Prostate gland (tissue), 2 donors: Measurements from ENCODE around the gene PRKAR1B. TPM values are rescaled to one million over a fixed set of nuclear protein-coding genes. Genes with fewer than 3 reads are reported as not detected.

Source experiments
- DNase-seq: peaks from one replicate; pipeline ENCODE4 v3.0.0-alpha.2; 2019; ENCODE audit warnings: low spot score
- H3K27ac ChIP-seq, 2 donors: fragments of 200-600 bp; sonication (generic); 2 replicates each; pipeline ENCODE4 v1.5.1; 2017 to 2019
- H3K27me3 ChIP-seq: fragments of 200-600 bp; sonication (generic); replicated peaks from 2 replicates; pipeline ENCODE4 v1.5.1; 2019; ENCODE audit not compliant: insufficient read depth
- H3K36me3 ChIP-seq, 2 donors: fragments of 200-600 bp; sonication (generic); 1 replicate in 1 of 2; 2 replicates in 1 of 2; pipeline versions ENCODE4 v1.5.1 to v1.8.1; 2017 to 2019
- H3K4me1 ChIP-seq: fragments of 200-600 bp; sonication (generic); replicated peaks from 2 replicates; pipeline ENCODE4 v1.5.1; 2019
- H3K4me3 ChIP-seq, 2 donors: fragments of 200-600 bp; sonication (generic); 2 replicates each; pipeline ENCODE4 v1.5.1; 2017 to 2019
- H3K9me3 ChIP-seq: fragments of 200-600 bp; sonication (generic); 2 replicates; pipeline ENCODE4 v1.5.1; 2017
- POLR2A ChIP-seq: fragments of 450-650 bp; IDR thresholded peaks from one replicate; pipeline ENCODE4 v1.6.1; 2016; ENCODE audit warnings: antibody characterized with exemption, mild to moderate bottlenecking
- POLR2AphosphoS5 ChIP-seq: sonication (generic); formaldehyde crosslinking; IDR thresholded peaks from one replicate; pipeline ENCODE4 v1.6.1; 2017; ENCODE audit warnings: antibody characterized with exemption
- WGBS: methylation state at CpG from one replicate; pipeline ENCODE4 v1.1.5; 2018; 5-methylcytosine and 5-hydroxymethylcytosine counted together
- intact Hi-C: fragments of 100-400 bp; cut with DNase I; formaldehyde crosslinking; loops from one replicate; pipeline ENCODE4 v1.14.2; 2022
- total RNA-seq, 2 donors: library from RNA; depleted of rRNA; stranded (reverse); fragments of >200 nt; gene quantifications; one replicate each; pipeline ENCODE4 v1.1.0, GENCODE V29; 2016
- TF ChIP-seq, protein P1 (sequence below), 4 experiments: fragments of 200-600 bp in 2 of 4; fragments of 450-650 bp in 2 of 4; sonication (generic) in 2 of 4; IDR thresholded peaks; 1 replicate in 3 of 4; 2 replicates in 1 of 4; pipeline ENCODE4 v1.5.1; 2016 to 2019; ENCODE audit warnings: antibody characterized with exemption in 4 of 4, mild to moderate bottlenecking in 2 of 4, moderate library complexity in 2 of 4

PRKAR1B gene
- total RNA-seq, 2 donors from 2014 or later = 20.2 to 44.8 TPM

DNA sequence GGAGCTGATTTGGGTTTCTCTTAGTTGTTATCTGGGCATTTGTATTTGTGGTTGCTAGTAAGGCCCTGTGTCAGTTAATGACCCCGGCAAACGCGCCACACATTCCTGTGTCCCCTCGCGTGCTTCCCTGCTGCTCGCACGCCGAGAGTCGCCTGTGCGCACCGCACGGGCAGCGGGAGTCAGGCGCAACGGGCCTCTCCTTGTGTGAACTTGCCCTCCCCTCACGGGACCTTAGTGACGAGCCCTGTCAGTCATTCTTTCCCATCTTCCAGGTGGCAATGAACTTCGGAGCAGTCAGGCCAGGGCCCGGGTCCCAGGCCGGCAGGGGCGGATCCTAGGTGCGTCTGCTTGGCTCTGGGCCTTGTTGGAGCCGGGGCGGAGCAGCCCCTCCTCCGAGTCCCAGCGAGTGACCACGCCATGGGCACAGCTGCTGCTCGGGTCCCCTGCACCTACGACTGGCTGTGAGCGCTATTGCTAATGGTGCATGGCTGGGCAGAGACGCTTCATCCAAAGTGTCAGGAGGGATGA is 12.4 kb upstream of the PRKAR1B start:
- TF ChIP-seq, protein P1, sequence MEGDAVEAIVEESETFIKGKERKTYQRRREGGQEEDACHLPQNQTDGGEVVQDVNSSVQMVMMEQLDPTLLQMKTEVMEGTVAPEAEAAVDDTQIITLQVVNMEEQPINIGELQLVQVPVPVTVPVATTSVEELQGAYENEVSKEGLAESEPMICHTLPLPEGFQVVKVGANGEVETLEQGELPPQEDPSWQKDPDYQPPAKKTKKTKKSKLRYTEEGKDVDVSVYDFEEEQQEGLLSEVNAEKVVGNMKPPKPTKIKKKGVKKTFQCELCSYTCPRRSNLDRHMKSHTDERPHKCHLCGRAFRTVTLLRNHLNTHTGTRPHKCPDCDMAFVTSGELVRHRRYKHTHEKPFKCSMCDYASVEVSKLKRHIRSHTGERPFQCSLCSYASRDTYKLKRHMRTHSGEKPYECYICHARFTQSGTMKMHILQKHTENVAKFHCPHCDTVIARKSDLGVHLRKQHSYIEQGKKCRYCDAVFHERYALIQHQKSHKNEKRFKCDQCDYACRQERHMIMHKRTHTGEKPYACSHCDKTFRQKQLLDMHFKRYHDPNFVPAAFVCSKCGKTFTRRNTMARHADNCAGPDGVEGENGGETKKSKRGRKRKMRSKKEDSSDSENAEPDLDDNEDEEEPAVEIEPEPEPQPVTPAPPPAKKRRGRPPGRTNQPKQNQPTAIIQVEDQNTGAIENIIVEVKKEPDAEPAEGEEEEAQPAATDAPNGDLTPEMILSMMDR (IDR thresholded peaks at IDR 0.05) = no peak
- no peak for TF ChIP-seq POLR2AphosphoS5
- no peak for TF ChIP-seq POLR2A
- Histone ChIP-seq H3K4me1 (no peaks in the 10 kb centered on the region), H3K9me3 (no peaks in the 10 kb centered on the region), H3K27me3 (no peaks in the 10 kb centered on the region), H3K27ac (no peak overlapping the region), H3K4me3 (no peak overlapping the region), H3K36me3 (peaks cover 5 to 18% of the 10 kb centered on the region in 2 donors)
- DNase-seq = no peak
- 89% methylated on average over 31 of the region's 31 CpGs for WGBS
- intact Hi-C loops = no loop called here

DNA sequence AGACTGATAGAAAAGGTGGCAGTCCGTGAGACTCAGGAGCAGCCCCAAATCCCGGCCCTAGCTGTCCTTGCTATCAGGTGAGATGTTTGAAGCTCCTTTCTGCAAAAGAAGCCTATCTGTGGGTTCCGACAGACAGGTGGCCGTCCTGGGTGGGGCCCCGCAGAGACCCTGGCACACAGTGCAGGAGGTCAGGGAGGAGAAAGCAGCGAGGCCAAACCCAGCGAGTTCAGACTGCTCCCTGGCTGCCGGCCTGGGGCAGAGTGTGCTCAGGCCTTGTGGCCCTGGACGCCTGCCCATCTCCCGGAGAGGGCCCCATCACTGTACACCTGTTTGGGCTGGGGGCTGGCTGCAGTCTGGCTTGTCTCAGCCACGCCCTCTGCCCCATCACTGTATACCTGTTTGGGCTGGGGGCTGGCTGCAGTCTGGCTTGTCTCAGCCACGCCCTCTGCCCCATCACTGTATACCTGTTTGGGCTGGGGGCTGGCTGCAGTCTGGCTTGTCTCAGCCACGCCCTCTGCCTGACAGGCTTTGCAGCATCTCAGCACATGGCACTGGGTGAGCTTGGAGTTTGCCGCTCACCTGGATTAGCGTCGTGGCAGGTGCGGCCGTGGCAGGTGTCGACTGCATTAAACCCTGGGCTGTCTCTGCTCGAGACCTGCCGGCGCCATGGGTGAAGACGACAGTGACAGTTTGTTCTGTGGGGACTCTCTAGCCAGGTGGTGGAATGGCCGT is 11.8 kb upstream of the PRKAR1B start:
- no peaks in the 10 kb centered on the region for H3K9me3 ChIP-seq
- H3K4me1 ChIP-seq = no peaks in the 10 kb centered on the region
- no peak overlapping the region for H3K4me3 ChIP-seq
- WGBS = 61% methylated on average over 19 of the region's 24 CpGs
- no peaks in the 10 kb centered on the region for H3K27me3 ChIP-seq
- TF ChIP-seq, protein P1 (IDR thresholded peaks at IDR 0.05) = no peak
- TF ChIP-seq POLR2AphosphoS5 (no peak), POLR2A (no peak)
- H3K36me3 ChIP-seq = peaks cover 5 to 18% of the 10 kb centered on the region in 2 donors
- H3K27ac ChIP-seq = no peak overlapping the region
- intact Hi-C loops = no loop called here
- no peak for DNase-seq

DNA sequence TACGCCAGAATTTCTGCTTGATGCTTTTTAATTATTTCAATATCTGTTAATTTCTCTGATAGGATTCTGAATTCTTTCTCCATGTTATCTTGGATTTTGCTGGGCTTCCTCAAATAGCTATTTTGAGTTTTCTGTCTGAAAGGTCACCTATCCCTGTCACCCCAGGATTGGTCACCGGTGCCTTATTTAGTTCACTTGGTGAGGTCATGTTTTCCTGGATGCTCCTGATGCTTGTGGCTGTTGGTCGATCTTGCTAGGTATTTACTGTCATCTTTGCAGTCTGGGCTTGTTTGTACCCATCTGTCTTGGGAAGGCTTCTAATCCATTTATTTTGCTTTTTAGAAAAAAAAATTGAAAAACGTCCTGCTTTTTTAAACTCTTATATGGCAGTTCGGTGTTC is 11.2 kb upstream of the PRKAR1B start:
- no peak for DNase-seq
- no peak for TF ChIP-seq POLR2AphosphoS5
- no peak for TF ChIP-seq POLR2A
- TF ChIP-seq, protein P1 (IDR thresholded peaks at IDR 0.05) = no peak
- no peaks in the 10 kb centered on the region for H3K4me1 ChIP-seq
- no peak overlapping the region for H3K4me3 ChIP-seq
- intact Hi-C loops = no loop called here
- WGBS = 83% methylated on average over 5 of the region's 5 CpGs
- H3K36me3 ChIP-seq = peaks cover 5 to 18% of the 10 kb centered on the region in 2 donors
- no peak overlapping the region for H3K27ac ChIP-seq
- no peaks in the 10 kb centered on the region for H3K27me3 ChIP-seq
- H3K9me3 ChIP-seq = no peaks in the 10 kb centered on the region

DNA sequence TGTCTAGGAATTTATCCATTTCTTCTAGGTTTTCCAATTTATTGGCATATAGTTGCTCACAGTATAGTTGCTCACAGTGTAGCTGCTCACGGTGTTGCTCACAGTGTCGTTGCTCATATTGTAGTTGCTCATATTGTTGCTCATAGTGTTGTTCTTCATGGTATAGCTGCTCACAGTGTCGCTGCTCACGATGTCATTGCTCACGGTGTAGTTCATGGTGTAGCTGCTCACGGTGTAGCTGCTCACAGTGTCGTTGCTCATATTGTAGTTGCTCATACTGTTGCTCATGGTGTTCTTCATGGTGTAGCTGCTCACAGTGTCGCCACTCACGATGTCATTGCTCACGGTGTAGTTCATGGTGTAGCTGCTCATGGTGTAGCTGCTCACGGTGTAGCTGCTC is 7.7 kb upstream of the PRKAR1B start:
- Histone ChIP-seq H3K9me3 (no peaks in the 10 kb centered on the region), H3K4me3 (no peak overlapping the region), H3K4me1 (peaks cover 4% of the 10 kb centered on the region), H3K27ac (no peak overlapping the region), H3K27me3 (no peaks in the 10 kb centered on the region), H3K36me3 (peaks cover 0 to under 1% of the 10 kb centered on the region in 2 donors)
- no peak for DNase-seq
- 96% methylated on average over 11 of the region's 11 CpGs for WGBS
- TF ChIP-seq POLR2A = no peak
- TF ChIP-seq, protein P1 (IDR thresholded peaks at IDR 0.05) = no peak
- no peak for TF ChIP-seq POLR2AphosphoS5
- intact Hi-C loops = no loop called here

DNA sequence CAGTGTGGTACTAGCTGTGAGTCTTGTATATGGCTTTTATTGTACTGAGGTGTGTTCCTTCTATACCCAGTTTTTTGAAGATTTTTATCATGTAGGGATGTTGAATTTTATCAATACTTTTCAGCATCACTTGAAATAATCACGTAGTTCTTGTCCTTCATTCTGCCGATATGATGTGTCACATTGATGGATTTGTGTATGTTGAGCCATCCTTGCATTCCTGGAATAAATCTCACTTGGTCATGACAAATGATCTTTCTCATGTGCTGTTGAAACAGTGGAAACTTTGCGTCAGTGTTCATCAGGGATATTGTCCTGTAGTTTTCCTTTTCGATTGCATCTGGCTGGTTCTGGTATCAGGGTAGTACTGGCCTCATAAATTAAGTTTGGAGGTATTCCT is 7.1 kb upstream of the PRKAR1B start:
- Histone ChIP-seq H3K4me1 (peaks cover 4% of the 10 kb centered on the region), H3K27ac (no peak overlapping the region), H3K4me3 (no peak overlapping the region), H3K36me3 (no peaks in the 10 kb centered on the region), H3K27me3 (no peaks in the 10 kb centered on the region), H3K9me3 (no peaks in the 10 kb centered on the region)
- TF ChIP-seq POLR2AphosphoS5 (no peak), POLR2A (no peak)
- 96% methylated on average over 4 of the region's 4 CpGs for WGBS
- DNase-seq = no peak
- intact Hi-C loops = no loop called here
